ENCODE results near the gene PCSK6.

PCSK6 gene

DNA sequence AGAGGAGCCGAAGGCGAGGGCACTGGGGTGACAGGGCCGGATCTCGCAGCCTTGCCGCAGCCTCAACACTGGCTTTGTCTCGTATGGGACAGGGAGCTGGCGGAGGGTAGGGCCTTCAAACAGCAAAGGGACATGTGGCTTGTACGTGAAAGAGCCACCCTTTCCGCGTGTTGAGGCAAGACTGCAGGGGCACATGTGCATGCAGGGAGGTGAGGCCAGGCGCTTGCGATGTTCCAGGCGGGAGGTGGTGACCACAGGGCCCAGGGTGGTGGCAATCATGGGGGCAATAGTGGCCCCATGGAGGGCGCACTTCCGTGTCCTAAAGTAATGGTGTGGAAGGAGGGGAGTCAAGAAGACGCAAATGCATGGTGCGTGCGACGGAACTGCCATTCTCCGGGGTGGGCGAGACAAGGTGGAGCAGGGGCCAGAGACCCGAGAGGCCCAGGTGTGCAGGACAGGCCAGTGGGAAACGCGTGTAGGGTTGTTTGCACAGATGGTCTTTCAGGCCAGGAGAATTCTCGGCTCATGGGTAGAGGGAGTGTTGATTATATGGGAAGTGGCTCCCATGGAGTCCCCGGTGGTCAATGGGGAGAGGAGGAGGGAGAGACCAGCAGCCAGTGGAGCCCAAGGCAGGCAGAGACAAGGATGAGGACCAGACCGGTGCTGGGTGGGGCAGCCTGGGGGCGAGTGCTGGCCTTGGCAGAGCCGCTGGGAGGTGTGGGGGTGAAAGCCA, 45.8 kb upstream of the PCSK6 start:
- no peak for DNase-seq (ENCODE audit: low spot score)
- POLR2A ChIA-PET (ENCODE audit: low non-redundant PET), result no interaction called here
- CTCF ChIA-PET, result no interaction called here
- no peak for TF ChIP-seq CTCF (conservative IDR thresholded peaks at IDR 0.05; ENCODE audit: low read depth)
- H3K27ac ChIP-seq, result no peak overlapping the region

GRCh38 chr15:101534376-101534970, 45.0 kb upstream of the PCSK6 start:
- ChIA-PET POLR2A (ENCODE audit: low non-redundant PET) (no interaction called here), CTCF (no interaction called here)
- TF ChIP-seq CTCF (conservative IDR thresholded peaks at IDR 0.05; ENCODE audit: low read depth), result no peak
- no peak overlapping the region for H3K27ac ChIP-seq
- no peak for DNase-seq (ENCODE audit: low spot score)

GRCh38 chr15:101533371-101534140, 44.0 kb upstream of the PCSK6 start:
- ChIA-PET POLR2A (ENCODE audit: low non-redundant PET) (no interaction called here), CTCF (interaction anchor here (0.5 kb wide), 1 partner anchor 24 kb away, joined by 3 read pairs; no protein-coding TSS in a partner anchor)
- no peak overlapping the region for H3K27ac ChIP-seq
- TF ChIP-seq CTCF (conservative IDR thresholded peaks at IDR 0.05; ENCODE audit: low read depth), result no peak
- DNase-seq (ENCODE audit: low spot score), result no peak

DNA sequence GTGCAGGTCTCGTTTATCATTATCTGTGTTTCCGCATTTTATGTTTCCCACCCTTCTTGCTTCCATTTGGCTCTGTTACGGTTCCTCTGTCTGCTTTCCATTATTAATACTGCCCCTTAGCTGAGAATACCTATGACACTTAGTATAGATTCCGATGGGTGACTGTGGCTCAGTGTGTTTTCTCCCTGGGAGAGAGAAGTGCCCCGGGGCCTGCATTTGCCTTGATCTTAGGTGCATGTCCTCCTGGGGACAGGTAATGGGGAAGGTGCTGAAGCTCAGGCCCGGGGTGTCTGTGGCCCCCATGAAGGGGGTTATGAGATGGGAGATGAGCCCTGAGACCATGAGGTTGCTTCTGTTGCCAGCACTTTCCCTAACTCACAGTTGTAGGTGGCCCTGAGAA, 43.4 kb upstream of the PCSK6 start:
- no peak for DNase-seq (ENCODE audit: low spot score)
- TF ChIP-seq CTCF (conservative IDR thresholded peaks at IDR 0.05; ENCODE audit: low read depth), result no peak
- ChIA-PET CTCF (interaction anchor here (0.5 kb wide), 1 partner anchor 23 kb away, joined by 3 read pairs; no protein-coding TSS in a partner anchor), POLR2A (ENCODE audit: low non-redundant PET) (no interaction called here)
- H3K27ac ChIP-seq, result no peak overlapping the region

DNA sequence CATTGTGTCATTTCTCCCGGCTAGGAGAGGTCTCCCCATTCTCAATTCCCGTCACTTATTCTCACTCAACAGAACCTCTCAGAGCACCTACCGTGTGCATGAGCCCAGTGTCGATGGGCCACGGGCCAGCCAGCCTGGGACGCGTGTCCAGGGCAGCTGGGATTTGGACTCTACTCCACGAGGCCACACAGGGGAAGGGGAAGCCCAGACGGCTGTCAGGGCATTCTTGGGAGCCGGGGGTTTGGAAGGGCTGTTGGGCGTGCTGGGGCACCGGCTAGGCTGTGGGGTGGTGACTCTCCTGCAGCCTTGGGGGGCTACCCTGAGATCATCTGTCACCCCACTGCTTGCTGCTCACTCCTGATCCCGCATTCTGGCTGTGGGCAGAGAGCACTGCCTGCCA, 41.7 kb upstream of the PCSK6 start:
- CTCF ChIA-PET, result interaction anchor here (0.7 kb wide), 1 partner anchor 81 kb away, joined by 3 read pairs; no protein-coding TSS in a partner anchor
- POLR2A ChIA-PET (ENCODE audit: low non-redundant PET), result no interaction called here
- TF ChIP-seq CTCF (conservative IDR thresholded peaks at IDR 0.05; ENCODE audit: low read depth), result no peak
- H3K27ac ChIP-seq, result no peak overlapping the region
- DNase-seq (ENCODE audit: low spot score), result no peak

DNA sequence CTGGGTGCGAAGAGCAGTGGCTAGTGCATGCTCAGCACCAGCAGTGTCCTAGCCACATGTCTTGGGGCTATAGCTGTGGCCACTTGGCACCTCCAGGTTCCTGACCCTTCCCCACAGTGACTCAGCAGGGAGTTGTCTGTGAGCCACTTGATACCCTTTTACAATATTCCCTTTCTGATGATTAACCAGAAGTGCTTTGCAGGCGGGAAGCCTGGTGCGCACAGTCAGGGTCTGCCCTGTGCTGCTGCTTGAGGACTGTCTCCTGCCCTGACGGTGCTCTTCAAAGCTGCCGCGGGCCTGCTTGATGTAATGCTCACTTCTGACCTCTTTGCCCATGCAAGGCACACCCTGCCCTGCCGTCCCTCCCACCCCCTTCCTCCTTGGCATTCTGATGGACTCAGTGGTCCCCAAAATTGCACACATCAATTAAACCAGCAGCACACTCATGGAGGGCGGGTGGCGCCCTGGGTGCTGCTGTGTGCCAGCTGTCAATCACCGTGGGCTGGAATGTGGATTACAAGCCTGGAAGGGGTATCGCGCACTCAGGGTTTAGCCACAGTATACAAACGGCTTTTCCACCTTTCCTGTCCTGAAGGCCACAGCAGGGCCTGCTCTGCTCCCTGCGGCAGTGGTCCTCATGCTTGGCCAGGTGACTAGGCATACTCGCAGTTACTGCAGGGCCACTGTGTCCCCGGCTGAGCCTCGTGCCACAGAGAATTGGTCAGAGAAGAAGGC, 40.9 kb upstream of the PCSK6 start:
- ChIA-PET CTCF (interaction anchor here (0.7 to 0.8 kb wide), 2 partner anchors 74 to 82 kb away, joined by 3 read pairs; no protein-coding TSS in a partner anchor), POLR2A (ENCODE audit: low non-redundant PET) (no interaction called here)
- no peak overlapping the region for H3K27ac ChIP-seq
- no peak for TF ChIP-seq CTCF (conservative IDR thresholded peaks at IDR 0.05; ENCODE audit: low read depth)
- no peak for DNase-seq (ENCODE audit: low spot score)
